GM18873 (cell line): Measurements from ENCODE around the gene ATP4B.
"Not testable (repeated sequence)": the region's sequence is repeated elsewhere in the genome, so short reads cannot be mapped to it uniquely, and the experiment has no call there.

Source experiments
- ATAC-seq: cut with Tn5 transposase; IDR thresholded peaks from one replicate; pipeline ENCODE4 v1.9.1; 2021; ENCODE audit warnings: mild to moderate bottlenecking, moderate library complexity, moderate number of reproducible peaks; ENCODE audit not compliant: unreplicated experiment, low FRiP score

Gene ATP4B

GRCh38 chr13:113627136-113627535 lies 30.9 kb downstream of the ATP4B start:
- no peak for ATAC-seq

- no peak for ATAC-seq
Observed at GRCh38 chr13:113625965-113626721, 31.9 kb downstream of the ATP4B start.

GRCh38 chr13:113624640-113625304 lies 33.2 kb downstream of the ATP4B start:
- ATAC-seq = not testable (repeated sequence)

- ATAC-seq = no peak
Observed at GRCh38 chr13:113624235-113624587, 33.8 kb downstream of the ATP4B start.

- ATAC-seq = no peak
Observed at GRCh38 chr13:113623491-113624234, 34.3 kb downstream of the ATP4B start.

GRCh38 chr13:113622791-113623490 lies 35.1 kb downstream of the ATP4B start:
- ATAC-seq = no peak

GRCh38 chr13:113621986-113622550 lies 35.9 kb downstream of the ATP4B start:
- not testable (repeated sequence) for ATAC-seq

GRCh38 chr13:113621498-113621897 lies 36.5 kb downstream of the ATP4B start:
- ATAC-seq = not testable (repeated sequence)

GRCh38 chr13:113621046-113621445 lies 37.0 kb downstream of the ATP4B start:
- ATAC-seq = no peak

- no peak for ATAC-seq
Observed at GRCh38 chr13:113620036-113620796, 37.8 kb downstream of the ATP4B start.

GRCh38 chr13:113618455-113618854 lies 39.5 kb downstream of the ATP4B start:
- ATAC-seq = no peak

- no peak for ATAC-seq
Observed at GRCh38 chr13:113617961-113618360, 40.0 kb downstream of the ATP4B start.

- no peak for ATAC-seq
Observed at GRCh38 chr13:113616991-113617749, 40.8 kb downstream of the ATP4B start.

GRCh38 chr13:113616281-113616906 lies 41.6 kb downstream of the ATP4B start:
- no peak for ATAC-seq

- no peak for ATAC-seq
Observed at GRCh38 chr13:113613789-113614379, 44.1 kb downstream of the ATP4B start.

GRCh38 chr13:113612607-113613006 lies 45.4 kb downstream of the ATP4B start:
- ATAC-seq = no peak

GRCh38 chr13:113611996-113612395 lies 46.0 kb downstream of the ATP4B start:
- ATAC-seq = no peak

- ATAC-seq = no peak
Observed at GRCh38 chr13:113610266-113610665, 47.7 kb downstream of the ATP4B start.
